ENCODE data around the gene OR2A25. TPM values are rescaled to one million over a fixed set of nuclear protein-coding genes. Genes with fewer than 3 reads are reported as not detected.

The OR2A25 gene
- total RNA-seq, 1 experiment from 2014 or later = 0.13 TPM

GRCh38 chr7:144028547-144028946, 41.1 kb upstream of the OR2A25 start:
- H3T11ph ChIP-seq (ENCODE audit: low read length) = no peak overlapping the region
- no peak overlapping the region for H3K9ac ChIP-seq (ENCODE audit: extremely low read depth, insufficient read length, low read length)
- no peak overlapping the region for H3K56ac ChIP-seq (ENCODE audit: insufficient read length, low read depth, low read length)
- no peaks in the 10 kb centered on the region for H3K23me2 ChIP-seq (ENCODE audit: insufficient read length, low read depth, low read length, poor library complexity, severe bottlenecking)
- H2AK5ac ChIP-seq (ENCODE audit: insufficient read length, low read length) = no peak overlapping the region
- H3K36me3 Mint-ChIP-seq (ENCODE audit: insufficient read depth in 1 of 3, low read depth in 3 of 3) = no peaks in the 10 kb centered on the region
- H2BK120ac ChIP-seq (ENCODE audit: low read depth, low read length, poor library complexity, severe bottlenecking) = no peak overlapping the region
- H3K9me3 ChIP-seq (ENCODE audit: control insufficient read depth, low read depth, low read length) = no peaks in the 10 kb centered on the region
- H2BK20ac ChIP-seq (ENCODE audit: low read depth, low read length, poor library complexity, severe bottlenecking) = no peak overlapping the region
- H3K27me3 Mint-ChIP-seq (ENCODE audit: low read depth) = no peaks in the 10 kb centered on the region
- H3K4me1 Mint-ChIP-seq = no peaks in the 10 kb centered on the region; a peak in 1 of 4 replicates
- no peaks in the 10 kb centered on the region for H3K4me1 ChIP-seq (ENCODE audit: insufficient read depth, low read length)
- no peaks in the 10 kb centered on the region for H3K27me3 ChIP-seq (ENCODE audit: insufficient read depth, low read length)
- no peak for DNase-seq
- no peak overlapping the region for H2BK15ac ChIP-seq (ENCODE audit: low read depth, low read length)
- H4K91ac ChIP-seq (ENCODE audit: insufficient read length, low read depth, low read length) = no peak overlapping the region
- H3K18ac ChIP-seq (ENCODE audit: insufficient read length, low read depth, low read length) = no peak overlapping the region
- no peak overlapping the region for H4K8ac ChIP-seq (replicated peaks; ENCODE audit: insufficient read length, low read depth, low read length)
- no peak overlapping the region for H2BK12ac ChIP-seq (ENCODE audit: insufficient read length, low read depth, low read length)
- H4K5ac ChIP-seq (ENCODE audit: insufficient read length, low read depth, low read length) = no peak overlapping the region
- no peaks in the 10 kb centered on the region for H3K79me2 ChIP-seq (ENCODE audit: insufficient read depth, low read length)
- TF ChIP-seq, protein P1, sequence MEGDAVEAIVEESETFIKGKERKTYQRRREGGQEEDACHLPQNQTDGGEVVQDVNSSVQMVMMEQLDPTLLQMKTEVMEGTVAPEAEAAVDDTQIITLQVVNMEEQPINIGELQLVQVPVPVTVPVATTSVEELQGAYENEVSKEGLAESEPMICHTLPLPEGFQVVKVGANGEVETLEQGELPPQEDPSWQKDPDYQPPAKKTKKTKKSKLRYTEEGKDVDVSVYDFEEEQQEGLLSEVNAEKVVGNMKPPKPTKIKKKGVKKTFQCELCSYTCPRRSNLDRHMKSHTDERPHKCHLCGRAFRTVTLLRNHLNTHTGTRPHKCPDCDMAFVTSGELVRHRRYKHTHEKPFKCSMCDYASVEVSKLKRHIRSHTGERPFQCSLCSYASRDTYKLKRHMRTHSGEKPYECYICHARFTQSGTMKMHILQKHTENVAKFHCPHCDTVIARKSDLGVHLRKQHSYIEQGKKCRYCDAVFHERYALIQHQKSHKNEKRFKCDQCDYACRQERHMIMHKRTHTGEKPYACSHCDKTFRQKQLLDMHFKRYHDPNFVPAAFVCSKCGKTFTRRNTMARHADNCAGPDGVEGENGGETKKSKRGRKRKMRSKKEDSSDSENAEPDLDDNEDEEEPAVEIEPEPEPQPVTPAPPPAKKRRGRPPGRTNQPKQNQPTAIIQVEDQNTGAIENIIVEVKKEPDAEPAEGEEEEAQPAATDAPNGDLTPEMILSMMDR (conservative IDR thresholded peaks at IDR 0.05) = no peak
- H2AFZ ChIP-seq (ENCODE audit: low read length) = no peak overlapping the region
- H2BK5ac ChIP-seq (ENCODE audit: insufficient read length, low read length) = no peak overlapping the region
- no peak overlapping the region for H3K27ac ChIP-seq (ENCODE audit: insufficient read length, low read depth, low read length)
- H3K4me3 Mint-ChIP-seq = no peak overlapping the region
- H3K27ac Mint-ChIP-seq = no peak overlapping the region
- H3K4me2 ChIP-seq (ENCODE audit: insufficient read depth, insufficient read length, low read length) = no peak overlapping the region
- no peaks in the 10 kb centered on the region for H4K20me1 ChIP-seq (ENCODE audit: control insufficient read depth, insufficient read depth, insufficient read length)
- H3K9me3 Mint-ChIP-seq = no peaks in the 10 kb centered on the region
- no peaks in the 10 kb centered on the region for H3K79me1 ChIP-seq (ENCODE audit: insufficient read depth, low read depth, low read length, poor library complexity, severe bottlenecking)
- H3K23ac ChIP-seq (ENCODE audit: insufficient read length, low read depth, low read length) = no peak overlapping the region
- H3K4ac ChIP-seq (ENCODE audit: low read depth, low read length) = no peak overlapping the region
- no peak overlapping the region for H3K14ac ChIP-seq (ENCODE audit: insufficient read depth, low read length)
- WGBS (ENCODE audit: extremely low coverage, insufficient read length, low lambda C conversion rate) = no CpG with 5 or more reads among the region's 3 CpGs
